ENCODE measurements around the gene RAB43. TPM values are rescaled to one million over a fixed set of nuclear protein-coding genes. Genes with fewer than 3 reads are reported as not detected.

Gene RAB43
- polyA plus RNA-seq, 2 of the 4 experiments (the other 2 are of a cell fraction), result 1.6 to 2.9 TPM

DNA sequence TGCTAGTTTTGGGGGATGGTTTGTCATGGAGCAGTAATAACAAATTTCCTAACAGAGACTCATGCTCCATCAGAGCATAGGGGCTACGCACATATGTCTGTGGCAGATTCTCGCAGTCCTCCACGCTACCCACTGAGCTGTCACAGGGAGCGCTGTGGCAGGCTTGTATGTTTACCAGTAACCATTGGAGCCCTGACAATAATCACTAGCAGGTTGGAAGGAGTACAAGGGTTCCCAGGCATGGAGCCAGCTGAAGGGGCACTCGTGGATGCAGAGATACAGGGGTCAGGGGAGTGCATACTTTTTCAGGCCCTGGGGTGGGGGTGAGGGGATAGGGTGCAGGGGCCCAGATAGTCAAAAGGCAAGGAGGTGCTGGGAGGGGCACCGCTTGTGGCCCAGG lies 68.9 kb downstream of the RAB43 start (continued):
- no peak for TF ChIP-seq HOXB5 (CRISPR knock-in tag; IDR thresholded peaks at IDR 0.05)

DNA sequence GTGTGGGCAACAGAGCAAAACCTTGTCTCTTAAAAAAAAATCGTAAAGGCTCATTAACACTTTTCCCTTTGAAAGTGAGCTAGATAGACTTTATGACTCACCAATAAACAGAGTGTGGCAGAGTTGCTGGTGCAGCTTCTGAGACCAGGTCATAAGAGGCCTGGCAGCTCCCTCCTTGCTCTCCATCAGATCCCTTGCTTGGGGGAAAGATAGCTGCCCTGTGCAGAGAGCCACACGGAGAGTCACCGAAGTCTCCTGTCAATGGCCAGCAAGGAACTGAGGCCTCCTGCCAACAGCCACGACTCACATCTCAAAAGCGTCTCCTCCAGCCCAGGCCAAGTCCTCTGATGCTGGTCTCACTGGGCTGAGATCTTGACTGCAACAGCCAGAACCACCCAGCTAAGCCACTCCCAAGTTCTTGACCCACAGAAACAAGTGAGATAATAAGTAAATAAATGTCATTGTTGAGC lies 69.7 kb downstream of the RAB43 start:
- POLR2A ChIA-PET, result no interaction called here
- no peak for DNase-seq (ENCODE audit: low read depth in 1 of 2, low spot score in 1 of 2)
- no peak overlapping the region for H3K4me2 ChIP-seq

DNA sequence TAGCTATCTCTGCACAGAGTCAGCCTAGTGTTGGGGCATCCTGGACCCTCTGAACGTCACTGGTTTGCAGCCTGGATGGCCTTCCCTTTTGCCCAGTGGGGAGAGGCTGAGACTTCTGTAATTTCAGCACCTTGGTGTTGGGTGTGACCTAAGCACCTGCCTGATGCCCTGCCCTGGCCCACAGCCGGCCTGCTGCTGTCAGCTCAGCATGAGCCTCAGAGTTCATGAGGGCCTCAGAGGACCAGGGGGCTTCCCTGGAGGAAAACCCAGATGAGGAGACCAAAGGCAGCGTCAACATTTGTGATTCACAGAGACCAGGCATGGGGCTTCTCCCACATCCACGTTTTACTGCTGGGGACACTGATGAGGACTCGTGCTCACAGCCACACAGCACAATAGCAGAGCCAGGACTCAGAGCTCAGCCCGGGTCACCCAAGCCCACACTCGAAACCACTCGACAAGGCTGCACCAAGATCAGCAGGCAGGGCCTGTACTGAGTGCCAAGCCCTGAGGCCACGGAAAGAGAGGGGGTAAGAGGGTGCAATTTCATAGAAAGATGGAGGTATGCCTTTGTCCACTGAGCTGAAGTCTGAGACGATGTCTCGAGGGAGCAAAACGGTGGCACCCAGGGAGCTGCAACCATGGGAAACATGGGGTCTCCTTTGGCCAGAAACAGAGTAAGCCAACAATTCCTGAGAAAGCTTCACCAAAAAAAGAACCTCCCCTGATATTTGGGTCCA lies 70.9 kb downstream of the RAB43 start:
- no peak overlapping the region for H3K4me3 ChIP-seq
- no peak for DNase-seq (ENCODE audit: low read depth in 1 of 2, low spot score in 1 of 2)
- 0 out of 3 replicates have a peak, but pooled peaks cover 3% of the 10 kb centered on the region for H3K4me1 ChIP-seq
- H3K27ac ChIP-seq, result no peak overlapping the region
- no peak for ATAC-seq
- no peak overlapping the region for H3K4me2 ChIP-seq
- TF ChIP-seq NR3C1 (IDR thresholded peaks at IDR 0.05) (no peak), HEYL (CRISPR knock-in tag; IDR thresholded peaks at IDR 0.05) (no peak), RCOR1 (IDR thresholded peaks at IDR 0.05; ENCODE audit: low read depth, low read length) (no peak), RARB (CRISPR knock-in tag; IDR thresholded peaks at IDR 0.05) (no peak), HOXB13 (CRISPR knock-in tag; IDR thresholded peaks at IDR 0.05; ENCODE audit: low read depth) (no peak), ZC3H11A (IDR thresholded peaks at IDR 0.05) (no peak), HOXA7 (CRISPR knock-in tag; IDR thresholded peaks at IDR 0.05) (no peak), SMC3 (IDR thresholded peaks at IDR 0.05) (no peak), MAFK (IDR thresholded peaks at IDR 0.05; ENCODE audit: partially characterized antibody) (no peak), JUNB (IDR thresholded peaks at IDR 0.05) (no peak), CBX2 (IDR thresholded peaks at IDR 0.05; ENCODE audit: borderline replicate concordance, low read depth) (no peak), PHF8 (IDR thresholded peaks at IDR 0.05; ENCODE audit: borderline replicate concordance, low read depth) (no peak), CHD4 (IDR thresholded peaks at IDR 0.05; ENCODE audit: borderline replicate concordance) (no peak), ZFP36 (IDR thresholded peaks at IDR 0.05; ENCODE audit: borderline replicate concordance, partially characterized antibody) (no peak)
- TF ChIP-seq, protein P1, sequence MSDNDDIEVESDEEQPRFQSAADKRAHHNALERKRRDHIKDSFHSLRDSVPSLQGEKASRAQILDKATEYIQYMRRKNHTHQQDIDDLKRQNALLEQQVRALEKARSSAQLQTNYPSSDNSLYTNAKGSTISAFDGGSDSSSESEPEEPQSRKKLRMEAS (IDR thresholded peaks at IDR 0.05), result no peak
- TF ChIP-seq, protein P2, sequence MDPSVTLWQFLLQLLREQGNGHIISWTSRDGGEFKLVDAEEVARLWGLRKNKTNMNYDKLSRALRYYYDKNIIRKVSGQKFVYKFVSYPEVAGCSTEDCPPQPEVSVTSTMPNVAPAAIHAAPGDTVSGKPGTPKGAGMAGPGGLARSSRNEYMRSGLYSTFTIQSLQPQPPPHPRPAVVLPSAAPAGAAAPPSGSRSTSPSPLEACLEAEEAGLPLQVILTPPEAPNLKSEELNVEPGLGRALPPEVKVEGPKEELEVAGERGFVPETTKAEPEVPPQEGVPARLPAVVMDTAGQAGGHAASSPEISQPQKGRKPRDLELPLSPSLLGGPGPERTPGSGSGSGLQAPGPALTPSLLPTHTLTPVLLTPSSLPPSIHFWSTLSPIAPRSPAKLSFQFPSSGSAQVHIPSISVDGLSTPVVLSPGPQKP (IDR thresholded peaks at IDR 0.05; ENCODE audit: low read depth, low read length), result no peak
- no peak for FAIRE-seq
- H3K9me3 ChIP-seq, result no peaks in the 10 kb centered on the region
- ChIA-PET POLR2A (no interaction called here), CTCF (interaction anchor here (0.6 to 5.0 kb wide), 5 partner anchors 9 to 344 kb away, joined by 3 to 73 read pairs (median 4); partner anchors contain the start of gene COPG1)
- WGBS (ENCODE audit: missing lambda C conversion rate), result 68% methylated on average over 8 of the region's 12 CpGs

More for the DNA sequence above, 69.7 kb downstream of the RAB43 start:
- WGBS (ENCODE audit: missing lambda C conversion rate), result 78% methylated on average over 1 of the region's 5 CpGs
- CTCF ChIA-PET, result interaction anchor here (0.6 to 5.0 kb wide), 15 partner anchors 10 to 274 kb away, joined by 3 to 73 read pairs (median 5); partner anchors contain the start of gene COPG1
- no peak overlapping the region for H3K27ac ChIP-seq
- ATAC-seq (no peak), FAIRE-seq (no peak)
- 0 out of 3 replicates have a peak, but pooled peaks cover 3% of the 10 kb centered on the region for H3K4me1 ChIP-seq
- no peak for TF ChIP-seq EP300 (IDR thresholded peaks at IDR 0.05)
- TF ChIP-seq, protein P3, sequence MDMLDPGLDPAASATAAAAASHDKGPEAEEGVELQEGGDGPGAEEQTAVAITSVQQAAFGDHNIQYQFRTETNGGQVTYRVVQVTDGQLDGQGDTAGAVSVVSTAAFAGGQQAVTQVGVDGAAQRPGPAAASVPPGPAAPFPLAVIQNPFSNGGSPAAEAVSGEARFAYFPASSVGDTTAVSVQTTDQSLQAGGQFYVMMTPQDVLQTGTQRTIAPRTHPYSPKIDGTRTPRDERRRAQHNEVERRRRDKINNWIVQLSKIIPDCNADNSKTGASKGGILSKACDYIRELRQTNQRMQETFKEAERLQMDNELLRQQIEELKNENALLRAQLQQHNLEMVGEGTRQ (IDR thresholded peaks at IDR 0.05), result no peak
- no peak for TF ChIP-seq KDM1A (IDR thresholded peaks at IDR 0.05; ENCODE audit: low read depth)
- no peak for TF ChIP-seq BHLHE40 (IDR thresholded peaks at IDR 0.05; ENCODE audit: low read depth, low read length)
- TF ChIP-seq JUNB (IDR thresholded peaks at IDR 0.05), result no peak
- TF ChIP-seq, protein P4, sequence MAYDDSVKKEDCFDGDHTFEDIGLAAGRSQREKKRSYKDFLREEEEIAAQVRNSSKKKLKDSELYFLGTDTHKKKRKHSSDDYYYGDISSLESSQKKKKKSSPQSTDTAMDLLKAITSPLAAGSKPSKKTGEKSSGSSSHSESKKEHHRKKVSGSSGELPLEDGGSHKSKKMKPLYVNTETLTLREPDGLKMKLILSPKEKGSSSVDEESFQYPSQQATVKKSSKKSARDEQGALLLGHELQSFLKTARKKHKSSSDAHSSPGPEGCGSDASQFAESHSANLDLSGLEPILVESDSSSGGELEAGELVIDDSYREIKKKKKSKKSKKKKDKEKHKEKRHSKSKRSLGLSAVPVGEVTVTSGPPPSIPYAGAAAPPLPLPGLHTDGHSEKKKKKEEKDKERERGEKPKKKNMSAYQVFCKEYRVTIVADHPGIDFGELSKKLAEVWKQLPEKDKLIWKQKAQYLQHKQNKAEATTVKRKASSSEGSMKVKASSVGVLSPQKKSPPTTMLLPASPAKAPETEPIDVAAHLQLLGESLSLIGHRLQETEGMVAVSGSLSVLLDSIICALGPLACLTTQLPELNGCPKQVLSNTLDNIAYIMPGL (CRISPR knock-in tag; IDR thresholded peaks at IDR 0.05; ENCODE audit: borderline replicate concordance), result no peak
- TF ChIP-seq HOXB13 (CRISPR knock-in tag; IDR thresholded peaks at IDR 0.05; ENCODE audit: low read depth), result no peak
- no peak for TF ChIP-seq MYC (IDR thresholded peaks at IDR 0.05; ENCODE audit: borderline replicate concordance, low read length)
- no peak for TF ChIP-seq ZFP36 (IDR thresholded peaks at IDR 0.05; ENCODE audit: borderline replicate concordance, partially characterized antibody)
- no peak for TF ChIP-seq GATA3 (IDR thresholded peaks at IDR 0.05; ENCODE audit: borderline replicate concordance)
- no peak for TF ChIP-seq FOSB (CRISPR knock-in tag; IDR thresholded peaks at IDR 0.05)
- TF ChIP-seq RFX5 (IDR thresholded peaks at IDR 0.05), result no peak
- no peak for TF ChIP-seq CEBPB (IDR thresholded peaks at IDR 0.05)
- TF ChIP-seq HOXA7 (CRISPR knock-in tag; IDR thresholded peaks at IDR 0.05), result no peak
- no peak for TF ChIP-seq MAFK (IDR thresholded peaks at IDR 0.05; ENCODE audit: partially characterized antibody)
- TF ChIP-seq, protein P5, sequence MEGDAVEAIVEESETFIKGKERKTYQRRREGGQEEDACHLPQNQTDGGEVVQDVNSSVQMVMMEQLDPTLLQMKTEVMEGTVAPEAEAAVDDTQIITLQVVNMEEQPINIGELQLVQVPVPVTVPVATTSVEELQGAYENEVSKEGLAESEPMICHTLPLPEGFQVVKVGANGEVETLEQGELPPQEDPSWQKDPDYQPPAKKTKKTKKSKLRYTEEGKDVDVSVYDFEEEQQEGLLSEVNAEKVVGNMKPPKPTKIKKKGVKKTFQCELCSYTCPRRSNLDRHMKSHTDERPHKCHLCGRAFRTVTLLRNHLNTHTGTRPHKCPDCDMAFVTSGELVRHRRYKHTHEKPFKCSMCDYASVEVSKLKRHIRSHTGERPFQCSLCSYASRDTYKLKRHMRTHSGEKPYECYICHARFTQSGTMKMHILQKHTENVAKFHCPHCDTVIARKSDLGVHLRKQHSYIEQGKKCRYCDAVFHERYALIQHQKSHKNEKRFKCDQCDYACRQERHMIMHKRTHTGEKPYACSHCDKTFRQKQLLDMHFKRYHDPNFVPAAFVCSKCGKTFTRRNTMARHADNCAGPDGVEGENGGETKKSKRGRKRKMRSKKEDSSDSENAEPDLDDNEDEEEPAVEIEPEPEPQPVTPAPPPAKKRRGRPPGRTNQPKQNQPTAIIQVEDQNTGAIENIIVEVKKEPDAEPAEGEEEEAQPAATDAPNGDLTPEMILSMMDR (IDR thresholded peaks at IDR 0.05), result no peak
- no peak for TF ChIP-seq JUN (IDR thresholded peaks at IDR 0.05)
- H3K9me3 ChIP-seq, result no peaks in the 10 kb centered on the region
- H3K4me3 ChIP-seq, result no peak overlapping the region
